ENCODE data around the gene GLYATL1. TPM values are rescaled to one million over a fixed set of nuclear protein-coding genes. Genes with fewer than 3 reads are reported as not detected.

GLYATL1 gene
- total and polyA plus RNA-seq, 4 donors, result 1.4 to 6.1 (median 4.6) TPM

Other genes with a start within 250 kb of the GLYATL1 start
- under 1 TPM in 1 of 2 donors, not detected in 1; 0.10 TPM for gene GLYAT, start 207.5 kb upstream of the GLYATL1 start, total RNA-seq
- gene GLYAT, start 207.5 kb upstream of the GLYATL1 start, polyA plus RNA-seq (ENCODE audit: insufficient read length in 2 of 2), result under 1 TPM; 0.59 TPM
- gene GLYATL2, start 94.8 kb upstream of the GLYATL1 start, total RNA-seq, result 1 to 10 TPM; 1.9 TPM
- 1 to 10 TPM; 3.7 to 4.9 TPM for gene GLYATL2, start 94.8 kb upstream of the GLYATL1 start, polyA plus RNA-seq (ENCODE audit: insufficient read length in 2 of 2)
- gene GLYATL1B, start 146.8 kb downstream of the GLYATL1 start, total RNA-seq, result not detected
- not detected for gene GLYATL1B, start 146.8 kb downstream of the GLYATL1 start, polyA plus RNA-seq (ENCODE audit: insufficient read length in 2 of 2)
- gene FAM111B, start 167.7 kb downstream of the GLYATL1 start, total RNA-seq, result 10 to 100 TPM in 1 of 2 donors, 1 to 10 TPM in 1; 9.5 to 10.5 TPM
- 1 to 10 TPM; 3.3 to 5.7 TPM for gene FAM111B, start 167.7 kb downstream of the GLYATL1 start, polyA plus RNA-seq (ENCODE audit: insufficient read length in 2 of 2)
- 10 to 100 TPM; 34.8 to 47.5 TPM for gene FAM111A, start 203.4 kb downstream of the GLYATL1 start, total RNA-seq
- 10 to 100 TPM; 25.3 to 27.4 TPM for gene FAM111A, start 203.4 kb downstream of the GLYATL1 start, polyA plus RNA-seq (ENCODE audit: insufficient read length in 2 of 2)
- gene DTX4, start 232.6 kb downstream of the GLYATL1 start, total RNA-seq, result 10 to 100 TPM; 27.8 to 28.3 TPM
- 100 to 1,000 TPM; 104 to 108 TPM for gene DTX4, start 232.6 kb downstream of the GLYATL1 start, polyA plus RNA-seq (ENCODE audit: insufficient read length in 2 of 2)

All from spinal cord (tissue), 4 donors.